ENCODE results near the gene SPRYD3. TPM values are rescaled to one million over a fixed set of nuclear protein-coding genes. Genes with fewer than 3 reads are reported as not detected.
A peak's percentile ranks its signal among the peaks of the same experiment; 100 is the strongest.

SPRYD3 gene
- total RNA-seq, 1 donor from 2014 or later = 28.3 TPM

DNA sequence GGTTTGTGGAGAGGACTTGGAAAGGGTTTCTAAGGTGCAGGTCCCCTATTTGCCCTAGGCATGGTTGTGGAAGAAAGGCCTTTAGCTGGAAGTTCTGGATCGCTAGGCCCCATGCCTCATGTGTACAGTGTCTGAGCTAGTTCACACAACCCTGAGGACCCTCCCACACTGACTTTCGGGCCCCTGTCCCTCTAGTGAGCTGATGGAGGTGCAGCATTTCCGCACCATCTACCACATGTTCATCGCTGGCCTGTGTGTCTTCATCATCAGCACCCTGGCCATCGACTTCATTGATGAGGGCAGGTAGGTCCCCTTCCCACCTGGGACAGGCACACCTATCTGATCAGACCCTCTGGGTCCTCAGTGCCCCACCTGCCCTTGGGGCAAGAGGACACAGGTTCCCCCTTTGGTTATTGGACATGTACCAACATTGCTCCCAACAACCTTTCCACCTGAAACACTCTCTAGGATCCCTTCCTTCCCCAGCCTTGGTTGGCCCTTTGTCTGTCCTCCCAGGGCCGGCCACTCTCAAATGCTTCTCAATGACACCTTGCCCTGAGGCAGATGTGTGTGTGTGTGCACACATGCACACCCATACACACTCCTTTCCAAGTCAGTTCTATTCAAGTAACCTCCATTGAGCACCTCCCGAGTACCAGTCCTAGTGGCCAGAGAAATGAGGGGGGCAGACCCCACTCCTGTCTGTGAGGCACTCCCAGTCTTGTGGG, 26.7 kb upstream of the SPRYD3 start:
- Mint-ChIP-seq H3K4me3 (ENCODE audit: unreplicated experiment) (no peak overlapping the region), H3K36me3 (ENCODE audit: unreplicated experiment) (peaks cover 4% of the 10 kb centered on the region), H3K9me3 (ENCODE audit: unreplicated experiment) (no peaks in the 10 kb centered on the region), H3K27ac (ENCODE audit: unreplicated experiment) (no peak overlapping the region), H3K4me1 (ENCODE audit: unreplicated experiment) (no peaks in the 10 kb centered on the region), H3K27me3 (ENCODE audit: unreplicated experiment) (peaks cover 6% of the 10 kb centered on the region)
- DNase-seq (ENCODE audit: extremely low spot score, unreplicated experiment) = no peak
- TF ChIP-seq, protein P1, sequence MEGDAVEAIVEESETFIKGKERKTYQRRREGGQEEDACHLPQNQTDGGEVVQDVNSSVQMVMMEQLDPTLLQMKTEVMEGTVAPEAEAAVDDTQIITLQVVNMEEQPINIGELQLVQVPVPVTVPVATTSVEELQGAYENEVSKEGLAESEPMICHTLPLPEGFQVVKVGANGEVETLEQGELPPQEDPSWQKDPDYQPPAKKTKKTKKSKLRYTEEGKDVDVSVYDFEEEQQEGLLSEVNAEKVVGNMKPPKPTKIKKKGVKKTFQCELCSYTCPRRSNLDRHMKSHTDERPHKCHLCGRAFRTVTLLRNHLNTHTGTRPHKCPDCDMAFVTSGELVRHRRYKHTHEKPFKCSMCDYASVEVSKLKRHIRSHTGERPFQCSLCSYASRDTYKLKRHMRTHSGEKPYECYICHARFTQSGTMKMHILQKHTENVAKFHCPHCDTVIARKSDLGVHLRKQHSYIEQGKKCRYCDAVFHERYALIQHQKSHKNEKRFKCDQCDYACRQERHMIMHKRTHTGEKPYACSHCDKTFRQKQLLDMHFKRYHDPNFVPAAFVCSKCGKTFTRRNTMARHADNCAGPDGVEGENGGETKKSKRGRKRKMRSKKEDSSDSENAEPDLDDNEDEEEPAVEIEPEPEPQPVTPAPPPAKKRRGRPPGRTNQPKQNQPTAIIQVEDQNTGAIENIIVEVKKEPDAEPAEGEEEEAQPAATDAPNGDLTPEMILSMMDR (IDR thresholded peaks at IDR 0.05) = no peak

DNA sequence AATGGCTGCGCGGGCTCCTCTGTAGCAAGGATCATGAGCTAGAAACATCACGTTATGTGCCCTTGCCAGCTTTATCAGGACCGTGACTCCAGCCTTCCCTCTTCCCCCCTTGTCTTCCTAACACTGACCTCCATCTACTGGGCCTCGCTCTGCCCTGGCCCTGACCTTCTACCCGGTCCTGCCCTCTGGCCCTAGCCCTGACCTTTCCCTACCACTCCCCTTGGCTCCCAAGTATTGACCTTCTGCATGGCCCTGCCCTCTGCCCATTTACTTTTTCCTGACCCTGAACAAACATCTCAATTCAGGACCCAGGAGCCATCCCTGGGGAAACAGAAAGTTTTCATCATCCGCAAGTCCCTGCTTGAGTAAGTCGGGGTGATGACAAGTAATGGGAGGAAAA, 26.1 kb upstream of the SPRYD3 start:
- Mint-ChIP-seq H3K4me3 (ENCODE audit: unreplicated experiment) (no peak overlapping the region), H3K36me3 (ENCODE audit: unreplicated experiment) (peaks cover 4% of the 10 kb centered on the region), H3K9me3 (ENCODE audit: unreplicated experiment) (no peaks in the 10 kb centered on the region)

DNA sequence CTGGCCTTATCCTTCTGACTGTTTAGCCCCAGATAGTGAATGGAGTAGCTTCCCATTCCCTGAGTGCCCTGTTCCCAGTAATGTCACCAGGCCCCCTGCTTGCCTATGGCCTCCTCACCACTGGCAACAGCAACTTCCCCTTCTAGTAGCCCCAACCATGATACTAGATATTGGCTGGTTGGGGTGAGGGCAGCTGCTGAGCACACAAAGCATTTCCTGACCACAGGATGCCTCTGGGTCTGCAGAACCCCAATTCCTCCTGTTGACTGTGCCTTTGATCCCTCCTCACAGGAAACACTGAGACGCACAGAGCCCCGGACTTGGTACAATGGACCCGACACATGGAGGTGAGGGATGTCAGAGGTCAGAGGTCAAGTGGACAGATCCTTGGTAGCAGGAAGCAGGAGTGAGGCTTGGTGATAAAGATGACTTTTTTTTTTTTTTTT, 24.7 kb upstream of the SPRYD3 start:
- Mint-ChIP-seq H3K9me3 (ENCODE audit: unreplicated experiment) (no peaks in the 10 kb centered on the region), H3K27me3 (ENCODE audit: unreplicated experiment) (peaks cover 4% of the 10 kb centered on the region), H3K4me3 (ENCODE audit: unreplicated experiment) (no peak overlapping the region), H3K36me3 (ENCODE audit: unreplicated experiment) (peaks cover 4% of the 10 kb centered on the region), H3K4me1 (ENCODE audit: unreplicated experiment) (peaks cover 8% of the 10 kb centered on the region), H3K27ac (ENCODE audit: unreplicated experiment) (no peak overlapping the region)
- TF ChIP-seq, protein P1 (IDR thresholded peaks at IDR 0.05) = no peak
- peak; percentile 32 for DNase-seq (ENCODE audit: extremely low spot score, unreplicated experiment)

More for the DNA sequence above, 26.1 kb upstream of the SPRYD3 start:
- peaks cover 2% of the 10 kb centered on the region for H3K4me1 Mint-ChIP-seq (ENCODE audit: unreplicated experiment)
- DNase-seq (ENCODE audit: extremely low spot score, unreplicated experiment) = no peak
- peaks cover 6% of the 10 kb centered on the region for H3K27me3 Mint-ChIP-seq (ENCODE audit: unreplicated experiment)
- H3K27ac Mint-ChIP-seq (ENCODE audit: unreplicated experiment) = no peak overlapping the region
- TF ChIP-seq, protein P1 (IDR thresholded peaks at IDR 0.05) = no peak

DNA sequence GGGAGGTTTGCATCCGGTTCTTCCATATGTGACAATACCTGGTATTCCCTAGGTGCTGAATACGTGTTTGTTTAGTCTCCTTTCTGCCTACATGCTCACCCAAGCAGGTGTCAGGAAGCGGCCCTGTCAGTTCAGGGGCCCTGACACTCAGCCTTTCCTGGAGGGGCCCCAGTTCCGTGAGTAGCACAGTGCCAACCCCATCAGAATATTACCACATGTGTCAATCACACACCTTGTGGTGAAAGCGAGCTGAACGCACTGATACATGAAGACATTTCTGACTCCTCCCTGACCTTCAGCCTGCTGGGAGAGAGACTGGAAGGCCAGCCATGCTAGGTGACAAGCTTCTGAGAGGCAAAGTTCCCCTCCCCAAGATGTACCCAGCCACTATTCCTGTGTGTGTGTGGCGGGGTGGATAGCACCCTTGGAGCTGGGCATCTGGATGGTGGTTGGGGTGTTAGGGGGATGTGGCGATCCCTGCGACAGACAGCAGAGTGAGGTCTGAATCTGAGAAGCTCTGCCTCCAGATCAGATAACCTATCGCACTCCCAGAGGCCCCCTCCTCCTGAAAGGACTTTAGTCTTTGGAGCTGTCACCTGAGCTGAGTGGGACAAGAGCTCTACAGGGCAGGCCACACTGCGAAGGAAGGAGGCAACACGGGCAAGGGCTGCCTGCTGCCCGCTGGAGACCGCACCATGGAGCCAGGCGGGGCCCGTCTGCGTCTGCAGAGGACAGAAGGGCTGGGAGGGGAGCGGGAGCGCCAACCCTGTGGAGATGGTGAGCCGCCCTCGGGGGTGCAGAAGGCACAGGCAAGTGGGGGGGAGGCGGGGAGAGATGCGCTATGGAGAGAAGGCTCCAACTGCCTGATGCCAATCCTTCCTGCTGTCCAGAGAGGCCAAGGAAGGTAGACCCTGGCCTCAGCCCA, 24.0 kb upstream of the SPRYD3 start, which contains the start of gene SOAT2:
Gene SOAT2, plus strand, starts transcription at position 604 of the 925 bp plus-strand sequence. Its CDS starts 92 bp downstream, at position 696.
- Mint-ChIP-seq H3K9me3 (ENCODE audit: unreplicated experiment) (no peaks in the 10 kb centered on the region), H3K4me1 (ENCODE audit: unreplicated experiment) (peaks cover 15% of the 10 kb centered on the region), H3K27ac (ENCODE audit: unreplicated experiment) (no peak within 1 kb of the TSS), H3K36me3 (ENCODE audit: unreplicated experiment) (peaks cover 4% of the 10 kb centered on the region), H3K4me3 (ENCODE audit: unreplicated experiment) (no peak within 1 kb of the TSS), H3K27me3 (ENCODE audit: unreplicated experiment) (peaks cover 4% of the 10 kb centered on the region)
- TF ChIP-seq, protein P1 (IDR thresholded peaks at IDR 0.05) = no peak
- peak; percentile 81 for DNase-seq (ENCODE audit: extremely low spot score, unreplicated experiment)

All from osteocyte (in vitro differentiated cells).